B cell (primary cell): ENCODE measurements around the gene STUM. TPM values are rescaled to one million over a fixed set of nuclear protein-coding genes. Genes with fewer than 3 reads are reported as not detected.

Experiments used
- ATAC-seq: fragments of 200-7000 bp; cut with Tn5 transposase; one replicate; pipeline ENCODE4 v1.10.0; 2021; ENCODE audit warnings: low read depth, mild to moderate bottlenecking, moderate number of reproducible peaks, moderate library complexity
- CTCF ChIA-PET: fragments of 350-600 bp; sonication (Branson Sonifier 250); formaldehyde crosslinking; loops from one replicate; lab custom pipeline; 2021; ENCODE audit warnings: antibody characterized with exemption, inconsistent platforms; lab: Charles Lee
- POLR2A ChIA-PET: fragments of 350-600 bp; sonication (Branson Sonifier 250); formaldehyde crosslinking; loops from one replicate; lab custom pipeline; 2021; ENCODE audit warnings: antibody characterized with exemption; lab: Charles Lee
- DNase-seq: peaks from one replicate; pipeline ENCODE4 v3.0.0; 2013
- H2AFZ ChIP-seq: 2 replicates; pipeline ENCODE4 v1.6.1; 2012; ENCODE audit warnings: mild to moderate bottlenecking, low read depth, low read length; ENCODE audit not compliant: insufficient read depth, poor library complexity, severe bottlenecking
- H3K27ac ChIP-seq, 2 donors: 1 replicate in 1 of 2; 2 replicates in 1 of 2; pipeline ENCODE4 v1.5.1; 2012 to 2013; ENCODE audit warnings: low read length in 2 of 2, mild to moderate bottlenecking in 2 of 2, moderate library complexity in 1 of 2
- H3K27me3 ChIP-seq, 4 experiments: fragments of 200-600 bp in 1 of 4; sonication (generic) in 1 of 4; replicated peaks in 1 of 4; 1 replicate in 2 of 4; 2 replicates in 2 of 4; pipeline versions ENCODE4 v1.6.1 to v1.7.0; 2013 to 2016; ENCODE audit warnings: low read length in 3 of 4, mild to moderate bottlenecking in 2 of 4, mixed read lengths in 1 of 4, moderate library complexity in 1 of 4; ENCODE audit not compliant: insufficient read depth in 4 of 4, control insufficient read depth in 3 of 4; ENCODE audit errors: control extremely low read depth in 1 of 4
- H3K36me3 ChIP-seq, 2 experiments: replicated peaks in 1 of 2; 1 replicate in 1 of 2; 2 replicates in 1 of 2; pipeline versions ENCODE4 v1.6.1 to v1.7.1; 2013; ENCODE audit warnings: low read length in 1 of 2; ENCODE audit not compliant: insufficient read depth in 2 of 2, control insufficient read depth in 1 of 2; ENCODE audit errors: control extremely low read depth in 1 of 2, extremely low read depth in 1 of 2
- H3K4me1 ChIP-seq, 2 donors: fragments of 200-600 bp in 1 of 2; sonication (generic) in 1 of 2; 1 replicate in 1 of 2; 2 replicates in 1 of 2; pipeline versions ENCODE4 v1.5.1 to v1.6.1; 2013 to 2017; ENCODE audit warnings: low read length in 2 of 2; ENCODE audit not compliant: control insufficient read depth in 2 of 2, insufficient read depth in 2 of 2
- H3K4me2 ChIP-seq: replicated peaks from 2 replicates; pipeline ENCODE3; 2012; ENCODE audit warnings: mild to moderate bottlenecking, low read depth, low read length; ENCODE audit not compliant: poor library complexity, severe bottlenecking
- H3K4me3 ChIP-seq, 5 experiments: fragments of 200-600 bp in 1 of 5; sonication (generic) in 1 of 5; 1 replicate in 3 of 5; 2 replicates in 2 of 5; pipeline versions ENCODE4 v1.5.1 to v1.7.0; 2011 to 2016; ENCODE audit warnings: low read length in 4 of 5, mild to moderate bottlenecking in 4 of 5, low read depth in 2 of 5, control low read depth in 1 of 5, moderate library complexity in 1 of 5; ENCODE audit not compliant: insufficient read depth in 1 of 5; ENCODE audit errors: control extremely low read depth in 1 of 5, extremely low read depth in 1 of 5
- H3K79me2 ChIP-seq: fragments of 200-600 bp; sonication (generic); one replicate; pipeline ENCODE4 v1.6.0; 2016; ENCODE audit warnings: low read length; ENCODE audit not compliant: control insufficient read depth, insufficient read depth
- H3K9ac ChIP-seq: fragments of 200-600 bp; sonication (generic); 2 replicates; pipeline ENCODE4 v1.6.1; 2017; ENCODE audit warnings: mild to moderate bottlenecking, low read length, moderate library complexity
- H3K9me3 ChIP-seq, 3 donors: one replicate each; pipeline versions ENCODE4 v1.6.1 to v1.7.1; 2013; ENCODE audit warnings: low read length in 2 of 3; ENCODE audit not compliant: control insufficient read depth in 2 of 3, insufficient read depth in 1 of 3; ENCODE audit errors: control extremely low read depth in 1 of 3
- H4K20me1 ChIP-seq: 2 replicates; pipeline ENCODE4 v1.6.0; 2012; ENCODE audit warnings: mild to moderate bottlenecking, low read length; ENCODE audit not compliant: insufficient read depth, control insufficient read depth, poor library complexity, severe bottlenecking
- H3K27ac Mint-ChIP-seq: one replicate; pipeline ENCODE4 v1.8.0; 2021; ENCODE audit warnings: mixed read lengths
- H3K27me3 Mint-ChIP-seq: one replicate; pipeline ENCODE4 v1.8.0; 2021; ENCODE audit warnings: mixed read lengths
- H3K4me1 Mint-ChIP-seq: one replicate; pipeline ENCODE4 v1.8.0; 2021; ENCODE audit warnings: mixed read lengths
- H3K4me3 Mint-ChIP-seq: one replicate; pipeline ENCODE4 v1.8.0; 2021; ENCODE audit warnings: mixed read lengths
- H3K9me3 Mint-ChIP-seq: one replicate; pipeline ENCODE4 v1.8.0; 2022; ENCODE audit warnings: mixed read lengths; ENCODE audit not compliant: insufficient read depth
- EZH2 ChIP-seq: IDR thresholded peaks from 2 replicates; pipeline ENCODE4 v1.6.1; 2012; ENCODE audit warnings: borderline replicate concordance, low read depth, mild to moderate bottlenecking, moderate library complexity, low read length; ENCODE audit not compliant: insufficient read depth, poor library complexity, severe bottlenecking
- WGBS: methylation state at CpG from one replicate; pipeline ENCODE4 v1.1.5; 2013; ENCODE audit warnings: missing lambda C conversion rate; ENCODE audit not compliant: insufficient coverage; 5-methylcytosine and 5-hydroxymethylcytosine counted together
- intact Hi-C: fragments of 100-400 bp; cut with micrococcal nuclease; formaldehyde crosslinking; loops from one replicate; pipeline ENCODE4 v1.10.0; 2022
- polyA plus RNA-seq: library from polyadenylated mRNA; depleted of rRNA; stranded (reverse); fragments of >200 nt; gene quantifications from 2 replicates; pipeline ENCODE4 v1.2.3, GENCODE V29; 2012
- total RNA-seq, 2 donors: library from RNA; stranded (reverse); fragments of 120-200 nt in 1 of 2; gene quantifications; 1 replicate in 1 of 2; 2 replicates in 1 of 2; pipeline versions ENCODE4 v1.2.3 to v1.2.4, GENCODE V29; 2013 to 2022
- TF ChIP-seq, protein P1 (sequence below): fragments of 200-600 bp; IDR thresholded peaks from one replicate; pipeline ENCODE4 v1.8.0; 2022; ENCODE audit warnings: antibody characterized with exemption, mild to moderate bottlenecking

The STUM gene
- total and polyA plus RNA-seq, 2 donors (not counting 1 experiment from before 2014, with no cell fraction given) = 0.12 to 0.69 TPM

DNA sequence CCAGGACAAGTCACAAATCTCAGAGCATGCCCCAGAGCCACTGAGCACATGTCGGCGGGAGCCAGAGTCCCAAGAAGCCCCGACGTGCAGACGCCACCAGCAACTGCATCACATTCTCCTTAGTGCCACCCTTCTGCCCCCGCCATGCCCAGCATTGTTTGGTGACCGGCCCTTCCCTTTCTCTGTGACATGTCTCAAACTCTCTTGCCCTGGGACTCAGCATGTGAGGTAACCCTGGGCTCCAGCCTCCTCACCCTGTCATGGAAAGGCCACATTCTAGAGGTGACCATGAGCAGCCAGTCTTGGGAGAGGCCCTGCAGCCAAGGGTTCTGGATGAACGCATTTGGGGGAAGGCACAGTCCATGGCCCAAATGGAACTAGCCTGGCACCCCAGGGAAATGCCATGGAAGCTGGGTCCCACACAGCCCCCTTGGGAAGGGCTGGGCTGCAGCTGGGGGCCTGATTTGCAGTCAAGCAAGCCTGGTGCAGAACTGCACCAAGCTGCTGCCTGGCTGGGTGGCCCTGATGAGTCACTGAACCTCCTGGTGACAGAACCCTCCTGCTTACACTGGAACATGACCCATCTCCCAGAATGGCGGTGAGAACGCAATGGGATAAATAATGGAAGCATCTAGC, 96.1 kb downstream of the STUM start:
- no peak overlapping the region for H3K9ac ChIP-seq

More for the DNA sequence above, 96.1 kb downstream of the STUM start:
- H3K4me1 ChIP-seq = peaks cover 57 to 68% of the 10 kb centered on the region in 2 donors
- ChIA-PET POLR2A (interaction anchor here (1.2 to 4.4 kb wide), 5 partner anchors 9 to 295 kb away, joined by 3 to 28 read pairs (median 5); partner anchors contain the start of gene COQ8A), CTCF (interaction anchor here (0.7 to 7.3 kb wide), 23 partner anchors 8 to 185 kb away, joined by 3 to 78 read pairs (median 5); partner anchors contain the start of gene ITPKB)
- TF ChIP-seq, protein P1, sequence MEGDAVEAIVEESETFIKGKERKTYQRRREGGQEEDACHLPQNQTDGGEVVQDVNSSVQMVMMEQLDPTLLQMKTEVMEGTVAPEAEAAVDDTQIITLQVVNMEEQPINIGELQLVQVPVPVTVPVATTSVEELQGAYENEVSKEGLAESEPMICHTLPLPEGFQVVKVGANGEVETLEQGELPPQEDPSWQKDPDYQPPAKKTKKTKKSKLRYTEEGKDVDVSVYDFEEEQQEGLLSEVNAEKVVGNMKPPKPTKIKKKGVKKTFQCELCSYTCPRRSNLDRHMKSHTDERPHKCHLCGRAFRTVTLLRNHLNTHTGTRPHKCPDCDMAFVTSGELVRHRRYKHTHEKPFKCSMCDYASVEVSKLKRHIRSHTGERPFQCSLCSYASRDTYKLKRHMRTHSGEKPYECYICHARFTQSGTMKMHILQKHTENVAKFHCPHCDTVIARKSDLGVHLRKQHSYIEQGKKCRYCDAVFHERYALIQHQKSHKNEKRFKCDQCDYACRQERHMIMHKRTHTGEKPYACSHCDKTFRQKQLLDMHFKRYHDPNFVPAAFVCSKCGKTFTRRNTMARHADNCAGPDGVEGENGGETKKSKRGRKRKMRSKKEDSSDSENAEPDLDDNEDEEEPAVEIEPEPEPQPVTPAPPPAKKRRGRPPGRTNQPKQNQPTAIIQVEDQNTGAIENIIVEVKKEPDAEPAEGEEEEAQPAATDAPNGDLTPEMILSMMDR = no peak
- TF ChIP-seq EZH2 = no peak
- WGBS = 66% methylated on average over 8 of the region's 10 CpGs
- H3K36me3 ChIP-seq = peaks cover 4 to 69% of the 10 kb centered on the region in 2 experiments
- intact Hi-C loops = loop anchor here (1.0 kb wide), 2 partner anchors 9 to 18 kb away; no protein-coding TSS in a partner anchor
- H3K4me3 ChIP-seq = peak overlapping the region in 1 of 5 experiments; percentile 11
- H3K27me3 Mint-ChIP-seq = no peaks in the 10 kb centered on the region
- H3K4me1 Mint-ChIP-seq = peaks cover 75% of the 10 kb centered on the region
- peak overlapping the region; percentile 81 for H3K4me3 Mint-ChIP-seq
- no peaks in the 10 kb centered on the region for H3K27me3 ChIP-seq
- no peak for ATAC-seq
- no peak overlapping the region for H2AFZ ChIP-seq
- peaks cover 36% of the 10 kb centered on the region for H4K20me1 ChIP-seq
- H3K79me2 ChIP-seq = peaks cover 55% of the 10 kb centered on the region
- peak overlapping the region; percentile 66 for H3K4me2 ChIP-seq
- DNase-seq = no peak
- H3K27ac ChIP-seq = peak overlapping the region; percentile 62 to 68
- no peaks in the 10 kb centered on the region for H3K9me3 Mint-ChIP-seq
- no peaks in the 10 kb centered on the region for H3K9me3 ChIP-seq
- peak overlapping the region; percentile 91 for H3K27ac Mint-ChIP-seq
